Activated CD4-positive, CD25-positive, alpha-beta regulatory T cell (primary cell): ENCODE measurements around the gene AGAP5.
A peak's percentile ranks its signal among the peaks of the same experiment; 100 is the strongest.

ENCODE experiments used
- DNase-seq, 4 experiments: peaks; one replicate each; lab custom pipeline; 2025; lab: John Stamatoyannopoulos, UW

The AGAP5 gene

DNA sequence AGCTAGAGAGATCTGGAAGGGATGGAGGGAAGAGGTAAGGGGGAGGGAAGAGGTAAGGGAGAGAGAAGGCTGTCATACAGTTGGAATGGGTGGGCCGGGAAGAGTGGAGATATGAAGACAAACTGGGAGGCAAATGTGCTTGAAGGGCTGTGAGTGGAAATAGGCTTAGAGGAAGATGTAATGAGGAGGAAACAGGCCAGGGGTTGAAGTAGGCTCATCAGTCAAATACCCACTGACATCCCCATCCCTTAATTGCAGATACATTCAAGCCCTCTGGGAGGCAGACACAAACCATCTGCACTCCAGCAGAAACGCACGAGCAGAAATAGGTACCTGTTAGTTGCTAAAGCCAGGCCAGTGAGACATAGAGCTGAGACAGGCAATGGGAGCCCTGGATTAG lies 44.2 kb downstream of the AGAP5 start:
- no peak for DNase-seq

GRCh38 chr10:73653195-73653594 lies 44.7 kb downstream of the AGAP5 start:
- no peak for DNase-seq

- DNase-seq, result no peak
These were observed 47.2 kb downstream of the AGAP5 start for GRCh38 chr10:73650537-73651331.

GRCh38 chr10:73649876-73650536 lies 47.9 kb downstream of the AGAP5 start:
- no peak for DNase-seq

GRCh38 chr10:73648975-73649829 lies 48.7 kb downstream of the AGAP5 start:
- no peak for DNase-seq

GRCh38 chr10:73647875-73648651 lies 49.8 kb downstream of the AGAP5 start:
- DNase-seq, result peak in 1 of 4 experiments; percentile 3

DNA sequence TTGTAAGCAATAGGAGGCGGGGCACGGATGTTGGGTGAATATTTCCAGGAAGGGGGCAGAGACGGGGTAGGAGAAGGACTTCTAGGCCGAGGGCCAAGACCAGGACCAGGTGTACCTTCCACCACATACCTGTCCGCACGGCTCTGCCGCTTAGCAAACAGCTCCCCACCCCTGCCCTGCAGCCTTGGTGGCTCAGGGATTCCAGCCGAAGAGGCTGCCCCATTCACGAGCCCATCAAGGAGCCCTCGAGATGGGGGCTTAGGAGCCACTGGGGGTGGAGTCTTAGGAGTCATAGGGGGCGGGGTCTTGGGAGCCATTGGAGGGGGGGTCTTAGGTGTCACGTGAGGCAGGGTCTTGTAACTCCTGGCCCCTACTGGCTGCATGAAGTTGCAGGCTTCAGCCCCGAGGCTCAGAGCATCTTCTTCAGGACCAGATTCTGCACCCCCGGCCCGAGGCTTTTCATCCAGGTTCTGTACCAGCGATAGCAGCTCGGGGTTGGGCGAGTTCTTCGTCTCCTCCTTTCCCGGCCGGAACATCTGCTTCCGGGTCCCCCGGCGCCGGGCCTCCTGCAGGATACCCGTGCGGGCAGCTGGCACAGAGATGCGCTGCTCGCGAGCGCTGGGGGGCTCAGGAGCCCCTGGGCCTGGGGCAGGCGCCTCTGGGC lies 50.6 kb downstream of the AGAP5 start:
- DNase-seq, result peak in 1 of 4 experiments; percentile 4

DNA sequence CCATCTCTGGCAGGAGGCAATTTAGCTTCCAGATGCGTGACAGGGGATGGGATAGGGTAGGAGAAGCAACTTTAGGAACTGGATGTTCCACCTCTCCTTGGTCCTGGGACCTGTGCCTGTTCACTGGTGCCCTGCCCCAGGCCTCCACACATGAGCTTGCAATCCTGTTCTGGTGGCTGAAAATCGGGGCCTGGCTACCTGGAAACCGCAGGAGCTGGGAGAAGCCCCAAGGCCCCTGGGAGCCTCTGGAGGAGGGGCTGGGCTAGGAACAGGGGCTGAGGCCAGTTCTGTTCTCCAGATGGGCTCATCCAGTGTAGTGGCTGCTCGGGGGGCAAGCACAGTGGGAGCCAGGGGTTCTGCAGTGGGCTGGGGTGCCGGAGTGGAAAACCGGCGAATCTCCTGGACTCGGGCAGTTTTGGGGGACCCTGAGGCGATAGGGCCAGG lies 51.3 kb downstream of the AGAP5 start:
- no peak for DNase-seq

GRCh38 chr10:73645251-73645650 lies 52.7 kb downstream of the AGAP5 start:
- no peak for DNase-seq

DNA sequence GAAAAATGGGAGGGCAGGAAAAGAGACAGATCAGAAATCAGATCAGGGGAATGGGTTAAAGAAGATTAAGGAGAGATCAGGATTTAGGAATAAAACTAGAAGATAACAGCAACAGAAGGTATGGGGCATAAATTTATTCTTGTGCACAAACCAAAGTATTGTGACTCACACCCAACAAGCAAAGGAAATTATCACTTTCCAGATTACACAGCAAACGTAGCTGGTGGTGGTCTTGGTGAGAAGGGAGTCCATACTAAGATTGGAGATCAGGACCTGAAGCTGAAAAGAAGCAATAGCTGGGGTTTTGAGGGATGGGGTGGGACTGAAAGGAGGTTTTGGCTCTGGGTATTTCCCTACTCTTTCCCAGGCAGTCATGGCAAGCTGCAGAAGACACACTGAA lies 53.1 kb downstream of the AGAP5 start:
- no peak for DNase-seq

- DNase-seq, result peak in 2 of 4 experiments; percentile 5 to 15
These were observed 53.7 kb downstream of the AGAP5 start for GRCh38 chr10:73644015-73644743.

GRCh38 chr10:73643362-73643761 lies 54.5 kb downstream of the AGAP5 start:
- no peak for DNase-seq

GRCh38 chr10:73641328-73642060 lies 56.4 kb downstream of the AGAP5 start, which contains the start of gene MYOZ1:
Gene MYOZ1 (minus strand): TSS chr10:73641474. CDS start chr10:73640017, 1,457 bp downstream.
- no peak for DNase-seq

GRCh38 chr10:73639286-73639685 lies 58.6 kb downstream of the AGAP5 start:
- DNase-seq, result no peak

GRCh38 chr10:73635781-73636180 lies 62.1 kb downstream of the AGAP5 start:
- no peak for DNase-seq

- DNase-seq, result no peak
These were observed 63.5 kb downstream of the AGAP5 start for GRCh38 chr10:73634421-73634820.

DNA sequence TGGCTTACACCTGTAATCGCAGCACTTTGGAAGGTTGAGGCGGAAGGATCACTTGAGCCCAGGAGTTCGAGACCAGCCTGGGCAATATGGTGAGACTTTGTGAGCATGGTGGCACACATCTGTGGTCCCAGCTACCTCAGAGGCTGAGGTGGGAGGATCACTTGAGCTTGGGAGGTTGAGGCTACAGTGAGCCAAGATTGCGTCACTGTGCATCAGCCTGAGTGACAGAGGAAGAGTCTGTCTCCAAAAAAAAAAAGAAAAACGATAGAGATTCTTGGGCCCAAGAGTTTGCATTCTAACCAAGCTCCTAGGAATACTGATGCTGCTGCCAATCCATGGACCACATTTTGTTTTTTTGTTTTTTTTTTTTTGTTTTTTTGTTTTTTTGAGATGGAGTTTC lies 68.7 kb downstream of the AGAP5 start:
- no peak for DNase-seq

DNA sequence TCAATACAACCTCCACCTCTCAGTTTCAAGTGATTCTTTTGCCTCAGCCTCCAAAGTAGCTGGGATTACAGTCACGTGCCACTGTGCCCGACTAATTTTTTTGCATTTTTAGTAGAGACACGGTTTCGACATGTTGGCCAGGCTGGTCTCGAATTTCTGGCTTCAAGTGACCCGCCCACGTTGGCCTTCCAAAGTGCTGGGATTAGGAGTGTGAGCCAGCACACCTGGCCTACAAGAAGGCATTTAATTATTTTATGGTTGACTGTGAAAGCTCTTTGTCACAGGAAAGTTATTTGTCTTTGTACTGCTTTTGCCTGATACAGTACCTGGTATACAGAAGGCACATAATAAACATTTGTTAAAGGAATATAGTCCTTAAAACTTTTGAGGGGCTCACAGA lies 69.5 kb downstream of the AGAP5 start:
- DNase-seq, result no peak

- no peak for DNase-seq
These were observed 70.6 kb downstream of the AGAP5 start for GRCh38 chr10:73627300-73627699.
